HK-2 (cell line): ENCODE data around the gene ZNF593.

ENCODE experiments used
- DNase-seq: peaks from one replicate; pipeline ENCODE4 v3.0.0-alpha.2; 2018; ENCODE audit not compliant: unreplicated experiment

The ZNF593 gene

GRCh38 chr1:26210147-26210870 is 40.6 kb downstream of the ZNF593 start:
- DNase-seq, result no peak

- DNase-seq, result no peak
These were observed 43.0 kb downstream of the ZNF593 start for GRCh38 chr1:26212726-26213125.

- no peak for DNase-seq
These were observed 43.7 kb downstream of the ZNF593 start for GRCh38 chr1:26213335-26213905.

- DNase-seq, result no peak
These were observed 45.5 kb downstream of the ZNF593 start for GRCh38 chr1:26215246-26215645.

GRCh38 chr1:26218906-26219494 is 49.3 kb downstream of the ZNF593 start:
- DNase-seq, result peak; percentile 37
